SH-SY5Y (cell line): ENCODE data around the gene FOXK2.

Source experiments
- GATA2 ChIP-seq: IDR thresholded peaks from 2 replicates; pipeline ENCODE4 v1.6.1; 2011; ENCODE audit warnings: mild to moderate bottlenecking, low read depth, low read length
- GATA3 ChIP-seq: IDR thresholded peaks from 2 replicates; pipeline ENCODE4 v1.6.1; 2011; ENCODE audit warnings: low read depth, mild to moderate bottlenecking, low read length, moderate library complexity

GRCh38 chr17:82648165-82648668 is 128.7 kb downstream of the FOXK2 start, which contains the start of gene WDR45B:
- TF ChIP-seq GATA2 (no peak), GATA3 (no peak)
